ENCODE measurements around the gene IRX5.

DNA sequence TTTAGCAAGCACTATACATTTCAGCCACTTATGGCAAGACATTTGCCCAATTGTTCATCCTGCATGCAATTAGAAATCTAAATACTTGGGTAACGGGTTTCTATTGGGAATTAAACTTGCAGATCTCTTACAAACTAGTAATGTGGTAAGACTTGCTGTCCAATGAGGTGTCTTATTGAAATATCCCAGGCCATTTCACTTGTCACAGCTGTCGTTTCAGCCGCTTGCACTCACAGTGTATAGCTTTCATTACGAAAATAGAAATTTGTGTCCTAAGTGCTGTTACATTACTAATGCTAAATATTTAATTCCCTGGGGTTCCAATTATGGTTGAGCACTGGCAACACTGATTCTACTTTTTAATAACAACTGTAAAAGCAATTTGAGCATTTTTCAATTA lies 40.3 kb upstream of the IRX5 start:
- TF ChIP-seq, protein P1, sequence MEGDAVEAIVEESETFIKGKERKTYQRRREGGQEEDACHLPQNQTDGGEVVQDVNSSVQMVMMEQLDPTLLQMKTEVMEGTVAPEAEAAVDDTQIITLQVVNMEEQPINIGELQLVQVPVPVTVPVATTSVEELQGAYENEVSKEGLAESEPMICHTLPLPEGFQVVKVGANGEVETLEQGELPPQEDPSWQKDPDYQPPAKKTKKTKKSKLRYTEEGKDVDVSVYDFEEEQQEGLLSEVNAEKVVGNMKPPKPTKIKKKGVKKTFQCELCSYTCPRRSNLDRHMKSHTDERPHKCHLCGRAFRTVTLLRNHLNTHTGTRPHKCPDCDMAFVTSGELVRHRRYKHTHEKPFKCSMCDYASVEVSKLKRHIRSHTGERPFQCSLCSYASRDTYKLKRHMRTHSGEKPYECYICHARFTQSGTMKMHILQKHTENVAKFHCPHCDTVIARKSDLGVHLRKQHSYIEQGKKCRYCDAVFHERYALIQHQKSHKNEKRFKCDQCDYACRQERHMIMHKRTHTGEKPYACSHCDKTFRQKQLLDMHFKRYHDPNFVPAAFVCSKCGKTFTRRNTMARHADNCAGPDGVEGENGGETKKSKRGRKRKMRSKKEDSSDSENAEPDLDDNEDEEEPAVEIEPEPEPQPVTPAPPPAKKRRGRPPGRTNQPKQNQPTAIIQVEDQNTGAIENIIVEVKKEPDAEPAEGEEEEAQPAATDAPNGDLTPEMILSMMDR (IDR thresholded peaks at IDR 0.05), result no peak
- TF ChIP-seq POLR2A (IDR thresholded peaks at IDR 0.05), result no peak
